ENCODE data around the gene MT2A.
"Not testable (repeated sequence)": the region's sequence is repeated elsewhere in the genome, so short reads cannot be mapped to it uniquely, and the experiment has no call there.

MT2A gene

DNA sequence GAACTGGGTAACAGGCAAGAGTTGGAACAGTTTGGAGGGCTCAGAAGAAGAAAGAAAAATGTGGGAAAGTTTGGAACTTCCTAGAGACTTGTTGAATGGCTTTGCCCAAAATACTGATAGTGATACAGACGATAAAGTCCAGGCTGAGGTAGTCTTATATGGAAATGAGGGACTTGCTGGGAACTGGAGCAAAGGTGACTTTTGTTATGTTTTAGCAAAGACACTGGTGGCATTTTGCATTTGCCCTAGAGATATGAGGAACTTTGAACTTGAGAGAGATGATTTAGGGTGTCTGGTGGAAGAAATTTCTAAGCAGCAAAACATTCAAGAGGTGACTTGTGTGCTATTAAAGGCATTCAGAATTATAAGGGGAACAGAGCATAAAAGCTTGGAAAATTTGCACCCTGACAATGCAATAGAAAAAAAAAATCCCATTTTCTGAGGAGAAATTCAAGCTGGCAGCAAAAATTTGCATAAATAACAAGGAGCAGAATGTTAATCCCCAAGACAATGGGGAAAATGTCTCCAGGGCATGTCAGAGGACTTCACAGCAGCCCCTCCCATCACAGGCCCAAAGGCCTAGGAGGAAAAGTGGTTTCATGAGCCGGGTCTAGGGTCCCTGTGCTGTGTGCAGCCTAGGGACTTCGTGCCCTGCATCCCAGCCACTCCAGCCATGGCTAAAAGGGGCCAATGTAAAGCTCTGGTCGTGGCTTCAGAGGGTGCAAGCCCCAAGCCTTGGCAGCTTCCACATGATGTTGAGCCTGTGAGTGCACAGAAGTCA is 13.5 kb downstream of the MT2A start:
- not testable (repeated sequence) for ATAC-seq

DNA sequence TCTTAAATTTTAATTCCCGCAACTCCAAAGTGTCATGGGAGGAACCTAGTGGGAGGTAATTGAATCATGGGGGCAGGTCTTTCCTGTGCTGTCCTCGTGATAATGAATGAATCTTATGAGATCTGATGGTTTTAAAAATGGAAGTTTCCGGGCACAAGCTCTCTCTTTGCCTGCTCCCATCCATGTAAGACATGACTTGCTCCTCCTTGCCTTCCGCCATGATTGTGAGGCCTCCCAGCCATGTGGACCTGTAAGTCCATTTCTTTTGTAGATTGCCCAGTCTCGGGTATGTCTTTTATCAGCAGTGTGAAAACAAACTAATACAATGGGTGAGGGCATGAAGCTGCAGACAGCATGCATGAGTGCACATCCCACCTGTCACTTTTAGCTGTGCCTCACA is 14.8 kb downstream of the MT2A start:
- not testable (repeated sequence) for ATAC-seq

DNA sequence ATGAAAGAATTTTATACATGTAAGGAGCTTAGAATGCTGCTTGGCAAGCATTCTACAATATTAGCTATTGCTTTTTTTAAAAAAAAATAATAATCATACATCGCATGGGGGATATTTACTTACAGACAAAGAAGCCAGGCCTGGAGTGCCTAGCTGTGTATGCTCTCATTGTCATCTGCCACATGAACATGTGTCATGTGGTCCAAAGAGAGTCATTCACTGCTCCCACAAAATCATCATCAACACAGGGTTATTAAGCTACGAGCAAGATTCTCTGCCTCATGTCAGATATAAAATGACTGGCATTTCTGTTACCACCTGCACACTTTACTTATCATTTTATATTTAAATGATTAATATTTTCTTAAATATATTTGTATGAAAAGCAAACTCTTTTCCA is 15.3 kb downstream of the MT2A start:
- no peak for ATAC-seq

DNA sequence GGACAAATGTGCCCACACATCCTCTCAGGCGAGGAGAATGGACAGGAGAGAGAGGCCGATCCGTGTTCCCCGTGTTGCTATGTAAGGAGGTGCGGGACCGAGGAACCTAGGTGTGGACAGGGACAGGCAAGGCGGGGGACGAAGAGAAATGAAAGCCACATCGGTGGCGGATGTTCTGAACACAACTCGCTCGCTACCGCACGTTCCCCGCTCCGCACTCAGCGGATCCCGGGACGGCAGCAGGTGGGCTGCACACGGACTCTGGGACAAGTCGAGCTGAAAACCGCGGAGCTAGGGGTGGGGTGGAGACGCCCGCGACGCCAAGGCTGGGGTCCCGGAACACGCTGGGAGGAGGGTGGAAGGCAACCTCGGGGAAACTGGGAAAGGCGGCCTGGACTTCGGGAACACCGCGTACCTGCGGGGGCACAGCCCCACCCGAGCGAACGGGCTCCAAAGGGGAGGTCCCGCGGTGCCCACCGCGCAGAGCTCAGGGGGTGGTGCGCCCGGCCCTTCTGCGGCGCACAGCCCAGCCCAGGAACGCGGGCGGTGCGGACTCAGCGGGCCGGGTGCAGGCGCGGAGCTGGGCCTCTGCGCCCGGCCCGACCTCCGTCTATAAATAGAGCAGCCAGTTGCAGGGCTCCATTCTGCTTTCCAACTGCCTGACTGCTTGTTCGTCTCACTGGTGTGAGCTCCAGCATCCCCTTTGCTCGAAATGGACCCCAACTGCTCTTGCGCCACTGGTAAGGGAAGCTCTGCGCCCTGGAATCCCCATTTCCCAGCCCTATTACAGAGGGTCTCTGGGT is 17.0 kb downstream of the MT2A start, which contains the start of gene MT1E:
Gene MT1E, plus strand, starts transcription at position 642 of the 803 bp plus-strand sequence. Its CDS starts 71 bp downstream, at position 713.
- ATAC-seq, result peak; percentile 96 to 98

DNA sequence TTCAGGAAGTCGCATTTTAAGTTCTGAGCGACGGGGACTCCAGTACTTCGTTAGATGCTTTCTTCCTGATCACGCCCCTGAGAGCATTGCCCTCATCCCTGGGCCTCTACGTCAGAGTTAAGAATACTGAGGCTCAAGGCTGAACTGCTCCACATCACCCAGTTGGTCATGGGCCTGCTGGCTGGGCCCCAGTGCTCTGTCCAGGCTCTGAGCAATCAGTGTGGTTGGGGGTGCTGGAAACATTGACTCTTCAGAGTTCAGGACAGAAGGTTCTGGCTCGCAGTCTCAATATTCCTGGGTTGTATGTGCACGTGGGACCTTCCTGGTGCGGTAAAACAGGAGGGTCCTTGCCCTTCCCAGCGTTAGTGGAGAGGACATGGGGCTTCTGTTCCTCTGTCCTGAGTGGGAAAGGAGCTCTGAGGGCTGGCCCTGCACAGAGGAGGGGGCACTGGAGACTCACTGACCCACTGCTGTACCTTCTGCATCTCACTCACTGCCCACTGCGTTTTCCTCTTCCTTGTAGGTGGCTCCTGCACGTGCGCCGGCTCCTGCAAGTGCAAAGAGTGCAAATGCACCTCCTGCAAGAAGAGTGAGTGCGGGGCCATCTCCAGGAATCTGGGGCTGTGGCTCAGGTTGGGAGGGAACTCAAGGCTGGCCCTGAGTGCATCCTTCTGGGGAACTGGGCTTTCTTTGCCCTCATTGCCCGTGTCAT is 17.7 kb downstream of the MT2A start:
- no peak for ATAC-seq

DNA sequence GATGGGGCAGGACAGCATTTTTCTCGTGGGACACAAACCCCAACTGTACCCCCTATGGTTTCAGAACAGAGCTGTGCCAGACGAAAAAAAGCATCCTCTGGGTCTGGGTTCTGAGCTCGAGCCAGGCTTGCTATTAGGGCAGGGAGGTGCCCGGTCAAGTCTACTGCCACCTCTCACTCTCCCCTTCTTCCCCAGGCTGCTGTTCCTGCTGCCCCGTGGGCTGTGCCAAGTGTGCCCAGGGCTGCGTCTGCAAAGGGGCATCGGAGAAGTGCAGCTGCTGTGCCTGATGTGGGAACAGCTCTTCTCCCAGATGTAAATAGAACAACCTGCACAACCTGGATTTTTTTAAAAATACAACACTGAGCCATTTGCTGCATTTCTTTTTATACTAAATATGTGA is 18.3 kb downstream of the MT2A start:
- ATAC-seq, result no peak

DNA sequence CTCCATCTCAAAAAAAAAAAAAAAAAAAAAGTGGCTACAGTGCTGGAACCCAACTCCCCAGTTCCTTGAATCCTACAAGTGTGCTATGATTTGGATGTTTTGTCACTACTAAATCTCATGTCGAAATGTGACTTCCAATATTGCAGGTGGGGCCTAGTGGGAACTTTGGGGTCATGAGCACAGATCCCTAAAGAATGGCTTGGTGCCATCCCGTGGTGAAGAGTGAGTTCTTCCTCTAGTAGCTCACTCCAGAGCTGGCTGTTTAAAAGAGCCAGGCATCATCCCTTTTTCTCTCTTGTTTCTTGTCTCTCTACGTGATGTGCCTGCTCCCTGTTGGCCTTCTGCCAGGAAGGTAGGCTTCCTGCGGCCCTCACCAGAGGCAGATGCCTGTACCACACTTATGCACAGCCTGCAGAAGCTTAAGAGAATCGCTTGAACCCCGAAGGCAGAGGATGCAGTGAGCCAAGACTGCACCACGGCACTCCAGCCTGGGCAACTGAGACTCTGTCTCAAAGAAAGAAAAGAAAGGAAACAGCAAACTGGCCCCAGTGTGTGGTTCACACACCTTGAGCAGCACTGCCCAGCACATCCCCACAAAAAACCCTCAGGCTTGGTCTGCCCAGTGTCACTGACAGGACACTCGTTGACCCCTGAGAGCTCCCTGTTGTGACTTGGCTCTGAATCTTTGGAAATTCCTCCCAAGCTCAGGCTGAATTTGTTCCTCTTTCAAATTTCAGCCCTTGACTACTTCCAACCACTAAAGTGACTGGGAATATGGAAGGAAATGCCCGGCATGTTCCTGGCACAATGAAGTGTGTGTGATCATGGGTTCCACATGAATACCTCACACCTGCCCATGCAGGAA is 20.3 kb downstream of the MT2A start:
- ATAC-seq, result no peak

DNA sequence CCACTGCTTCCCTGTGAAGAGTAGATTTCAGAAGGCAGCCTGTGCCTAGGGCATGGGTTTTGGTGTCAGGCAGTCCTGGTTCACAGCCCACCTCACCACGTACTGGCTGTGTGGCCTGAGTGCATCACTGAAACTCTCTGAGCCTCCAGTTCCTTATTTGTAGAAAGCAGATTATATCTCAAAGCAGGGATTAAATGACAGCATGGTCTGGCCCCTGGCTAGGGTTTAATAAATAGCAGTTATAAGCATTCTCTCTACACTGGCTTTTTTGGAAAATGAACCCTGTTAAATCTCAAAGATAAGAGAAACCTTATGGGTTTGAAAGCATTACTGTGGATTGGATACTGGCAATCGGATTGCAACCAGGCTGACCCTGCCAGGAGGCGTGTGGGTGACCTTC is 21.1 kb downstream of the MT2A start:
- no peak for ATAC-seq

DNA sequence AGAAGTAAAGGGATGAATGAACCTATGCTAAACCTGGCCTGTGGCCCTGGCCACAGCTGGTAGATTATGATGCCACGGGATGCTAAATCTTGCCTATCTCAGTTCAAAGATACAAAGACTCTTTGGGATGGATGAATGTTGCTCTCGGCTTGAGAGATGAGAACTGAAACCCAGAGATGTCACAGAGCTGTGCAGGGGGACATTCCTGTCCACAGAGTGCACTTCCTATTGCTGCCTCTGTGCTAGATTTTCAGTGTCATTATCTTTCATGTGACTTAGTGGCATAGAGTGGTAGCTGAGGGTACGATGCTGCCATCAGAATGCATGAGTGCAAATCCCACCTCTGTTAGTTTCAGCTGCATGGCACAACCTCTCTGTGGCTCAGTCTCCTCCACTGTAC is 21.8 kb downstream of the MT2A start:
- peak in 1 of 2 donors; percentile 41 for ATAC-seq

DNA sequence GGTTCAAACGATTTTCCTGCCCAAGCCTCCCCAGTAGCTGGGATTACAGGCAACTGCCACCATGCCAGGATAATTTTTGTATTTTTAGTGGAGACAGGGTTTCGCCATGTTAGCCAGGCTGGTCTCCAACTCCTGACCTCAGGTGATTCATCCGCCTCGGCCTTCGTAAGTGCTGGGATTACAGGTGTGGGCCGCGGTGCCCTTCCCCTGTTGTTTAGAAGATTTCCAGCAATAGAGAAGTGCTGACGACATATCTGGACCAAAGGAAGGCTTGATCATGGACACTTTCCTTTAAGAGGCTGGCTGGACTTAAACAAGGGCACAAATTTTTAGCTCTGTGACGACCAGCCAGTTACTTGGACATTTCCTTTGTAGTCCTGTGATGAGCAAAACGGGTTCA is 22.8 kb downstream of the MT2A start:
- no peak for ATAC-seq

DNA sequence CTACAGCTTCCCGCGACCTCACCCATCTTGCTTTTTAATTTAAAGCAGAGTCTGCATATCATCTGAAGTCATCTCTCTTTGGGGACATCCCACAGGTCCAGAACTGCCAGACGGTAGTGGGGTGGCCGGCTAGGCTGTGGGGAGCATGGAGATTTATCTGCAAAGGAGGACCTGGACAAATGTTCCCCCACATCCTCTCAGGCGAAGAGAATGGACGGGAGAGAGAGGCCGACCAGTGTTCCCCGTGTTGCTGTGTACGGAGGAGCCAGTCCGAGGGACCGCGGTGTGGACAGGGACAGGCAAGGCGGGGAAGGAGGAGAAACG is 23.4 kb downstream of the MT2A start:
- no peak for ATAC-seq

DNA sequence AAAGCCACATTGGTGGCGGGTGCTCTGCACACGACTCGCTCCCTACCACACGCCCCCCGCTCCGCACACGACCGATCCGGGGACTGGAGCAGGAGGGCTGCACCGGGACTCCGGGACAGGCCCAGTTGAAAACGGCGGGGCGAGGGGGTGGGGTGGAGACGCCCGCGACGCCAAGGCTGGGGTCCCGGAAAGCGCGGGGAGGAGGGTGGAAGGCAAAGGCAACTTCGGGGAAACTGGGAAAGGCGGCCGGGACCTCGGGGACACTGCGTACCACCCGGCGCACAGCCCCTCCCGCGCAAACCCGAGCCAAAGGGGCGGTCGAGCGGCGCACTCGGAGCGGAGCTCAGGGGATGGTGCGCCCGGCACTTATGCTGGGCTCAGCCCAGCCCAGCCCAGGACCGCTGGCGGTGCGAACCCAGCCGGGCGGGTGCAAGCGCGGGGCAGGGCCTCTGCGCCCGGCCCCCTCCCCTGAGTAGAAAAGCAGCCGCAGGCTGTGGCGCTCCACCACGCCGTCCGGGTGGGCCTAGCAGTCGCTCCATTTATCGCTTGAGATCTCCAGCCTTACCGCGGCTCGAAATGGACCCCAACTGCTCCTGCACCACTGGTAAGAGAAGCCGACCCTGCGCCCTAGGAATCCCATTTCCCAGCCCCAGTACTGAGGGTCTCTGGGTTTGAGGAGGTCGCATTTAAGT is 23.9 kb downstream of the MT2A start, which contains the start of gene MT1M:
Gene MT1M, plus strand, starts transcription at position 504 of the 692 bp plus-strand sequence. Its CDS starts 73 bp downstream, at position 577.
- peak in 1 of 2 donors; percentile 37 for ATAC-seq

DNA sequence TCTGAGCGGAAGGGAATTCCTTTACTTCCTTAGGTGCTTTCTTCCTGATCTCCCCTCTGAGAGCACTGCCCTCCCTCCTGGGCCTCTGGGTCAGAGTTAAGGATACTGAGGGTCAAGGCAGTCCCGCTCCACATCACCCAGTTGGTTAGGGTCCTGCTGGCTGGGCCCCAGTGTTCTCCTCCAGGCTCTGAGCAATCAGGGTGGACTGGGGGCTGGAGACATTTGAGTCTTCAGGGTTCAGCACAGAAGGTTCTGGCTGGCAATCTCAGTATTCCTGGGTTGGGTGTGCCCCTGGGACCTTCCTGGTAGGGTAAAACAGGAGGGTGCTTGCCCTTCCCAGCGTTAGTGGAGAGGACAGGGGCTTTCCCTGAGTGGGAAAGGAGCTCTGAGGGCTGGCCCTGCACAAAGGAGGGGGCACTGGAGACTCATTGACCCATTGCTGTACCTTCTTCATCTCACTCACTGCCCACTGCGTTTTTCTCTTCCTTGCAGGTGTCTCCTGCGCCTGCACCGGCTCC is 24.5 kb downstream of the MT2A start:
- ATAC-seq, result no peak

DNA sequence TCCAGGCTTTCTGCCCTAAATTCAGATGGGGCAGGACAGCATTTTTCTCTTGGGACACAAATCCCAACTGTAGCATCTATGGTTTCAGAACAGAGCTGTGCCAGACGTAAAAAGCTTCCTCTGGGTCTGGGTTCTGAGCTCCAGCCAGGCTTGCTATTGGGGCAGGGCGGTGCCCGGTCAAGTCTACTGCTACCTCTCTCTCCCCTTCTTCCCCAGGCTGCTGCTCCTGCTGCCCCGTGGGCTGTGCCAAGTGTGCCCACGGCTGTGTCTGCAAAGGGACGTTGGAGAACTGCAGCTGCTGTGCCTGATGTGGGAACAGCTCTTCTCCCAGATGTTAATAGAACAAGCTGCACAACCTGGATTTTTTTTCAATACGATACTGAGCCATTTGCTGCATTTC is 25.2 kb downstream of the MT2A start:
- ATAC-seq, result no peak

DNA sequence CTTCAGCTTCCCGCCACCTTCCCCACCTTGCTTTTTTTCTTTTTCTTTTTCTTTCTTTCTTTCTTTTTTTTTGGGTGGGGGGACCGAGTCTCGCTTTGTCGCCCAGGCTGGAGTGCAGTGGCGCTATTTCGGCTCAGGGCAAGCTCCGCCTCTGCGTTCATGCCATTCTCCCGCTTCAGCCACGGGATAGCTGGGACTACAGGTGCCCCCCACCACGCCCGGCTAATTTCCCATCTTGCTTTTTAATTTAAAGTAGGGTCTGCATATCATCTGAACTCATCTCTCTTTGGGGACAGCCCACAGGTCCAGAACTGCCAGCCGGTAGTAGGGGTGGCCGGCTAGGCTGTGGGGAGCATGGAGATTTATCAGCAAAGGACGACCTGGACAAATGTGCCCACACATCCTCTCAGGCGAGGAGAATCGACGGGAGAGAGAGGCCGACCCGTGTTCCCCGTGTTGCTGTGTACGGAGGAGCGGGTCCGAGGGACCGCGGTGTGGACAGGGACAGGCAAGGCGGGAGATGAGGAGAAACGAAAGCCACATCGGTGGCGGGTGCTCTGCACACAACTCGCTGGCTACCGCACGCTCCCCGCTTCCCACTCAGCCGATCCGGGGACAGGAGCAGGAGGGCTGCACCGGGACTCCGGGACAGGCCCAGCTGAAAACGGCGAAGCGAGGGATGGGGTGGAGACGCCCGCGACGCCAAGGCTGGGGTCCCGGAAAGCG is 26.5 kb downstream of the MT2A start:
- no peak for ATAC-seq

DNA sequence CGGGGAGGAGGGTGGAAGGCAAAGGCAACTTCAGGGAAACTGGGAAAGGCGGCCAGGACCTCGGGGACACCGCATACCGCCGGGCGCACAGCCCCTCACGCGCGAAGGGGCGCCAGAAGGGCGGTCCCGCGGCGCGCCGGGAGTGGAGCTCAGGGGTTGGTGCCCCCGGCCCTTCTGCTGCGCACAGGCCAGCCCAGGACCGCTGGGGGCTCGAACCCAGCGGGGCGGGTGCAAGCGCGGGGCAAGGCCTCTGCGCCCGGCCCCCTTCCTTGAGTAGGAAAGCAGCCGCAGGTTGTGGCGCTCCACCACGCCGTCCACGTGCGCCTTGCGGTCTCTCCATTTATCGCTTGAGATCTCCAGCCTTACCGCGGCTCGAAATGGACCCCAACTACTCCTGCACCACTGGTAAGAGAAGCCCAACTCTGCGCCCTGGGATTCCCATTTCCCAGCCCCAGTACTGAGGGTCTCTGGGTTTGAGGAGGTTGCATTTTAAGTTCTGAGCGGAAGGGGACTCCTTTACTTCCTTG is 27.1 kb downstream of the MT2A start:
- ATAC-seq, result no peak

DNA sequence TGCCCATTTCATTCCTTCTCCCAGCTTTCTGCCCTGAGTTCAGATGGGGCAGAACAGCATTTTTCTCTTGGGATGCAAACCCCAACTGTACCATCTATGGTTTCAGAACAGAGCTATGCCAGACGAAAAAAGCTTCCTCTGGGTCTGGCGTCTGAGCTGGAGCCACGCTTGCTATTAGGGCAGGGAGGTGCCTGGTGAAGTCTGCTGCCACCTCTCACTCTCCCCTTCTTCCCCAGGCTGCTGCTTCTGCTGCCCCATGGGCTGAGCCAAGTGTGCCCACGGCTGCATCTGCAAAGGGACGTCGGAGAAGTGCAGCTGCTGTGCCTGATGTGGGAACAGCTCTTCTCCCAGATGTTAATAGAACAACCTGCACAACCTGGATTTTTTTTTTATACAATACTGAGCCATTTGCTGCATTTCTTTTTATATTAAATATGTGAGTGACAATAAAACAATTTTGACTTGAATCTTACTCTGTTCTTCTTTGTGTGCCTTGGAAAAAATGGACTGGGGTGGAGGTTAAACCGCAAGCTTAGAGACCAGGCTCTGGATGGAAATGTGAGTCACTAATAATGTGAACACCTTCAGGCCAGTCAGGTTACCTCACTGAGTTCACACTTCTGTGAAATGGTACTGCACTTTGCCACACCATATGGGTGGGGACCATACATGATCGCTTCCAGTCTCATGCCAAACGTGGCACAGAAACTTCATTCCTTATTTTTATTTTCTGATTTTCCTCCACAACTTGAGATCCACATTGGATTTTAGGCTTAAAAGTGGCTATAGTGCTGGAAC is 28.4 kb downstream of the MT2A start:
- ATAC-seq, result no peak

DNA sequence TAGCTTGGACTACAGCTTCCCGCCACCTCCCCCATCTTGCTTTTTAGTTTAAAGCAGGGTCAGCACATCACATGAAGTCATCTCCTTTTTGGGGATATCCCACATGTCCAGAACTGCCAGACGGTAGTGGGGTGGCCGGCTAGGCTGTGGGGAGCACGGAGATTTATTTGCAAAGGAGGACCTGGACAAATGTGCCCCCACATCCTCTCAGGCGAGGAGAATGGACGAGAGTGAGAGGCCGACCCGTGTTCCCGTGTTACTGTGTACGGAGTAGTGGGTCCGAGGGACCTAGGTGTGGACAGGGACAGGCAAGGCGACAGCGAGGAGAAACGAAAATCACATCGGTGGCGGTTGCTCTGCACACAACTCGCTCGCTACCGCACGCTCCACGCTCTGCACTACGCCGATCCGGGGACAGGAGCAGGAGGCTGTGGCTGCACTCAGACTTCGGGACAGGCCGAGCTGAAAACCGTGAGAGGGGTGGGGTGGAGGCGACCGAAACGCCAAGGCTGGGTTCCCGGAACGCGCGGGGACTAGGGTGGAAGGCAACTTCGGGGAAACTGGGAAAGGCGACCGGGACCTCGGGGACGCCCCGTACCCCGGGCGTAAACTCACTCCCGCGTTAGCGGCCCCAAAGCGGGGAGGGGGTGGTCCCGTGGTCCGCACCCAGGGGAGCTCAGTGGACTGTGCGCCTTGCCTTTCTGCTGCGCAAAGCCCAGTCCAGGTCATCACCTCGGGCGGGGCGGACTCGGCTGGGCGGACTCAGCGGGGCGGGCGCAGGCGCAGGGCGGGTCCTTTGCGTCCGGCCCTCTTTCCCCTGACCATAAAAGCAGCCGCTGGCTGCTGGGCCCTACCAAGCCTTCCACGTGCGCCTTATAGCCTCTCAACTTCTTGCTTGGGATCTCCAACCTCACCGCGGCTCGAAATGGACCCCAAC is 29.7 kb downstream of the MT2A start, which contains the start of gene MT1A:
Gene MT1A, plus strand, starts transcription at position 853 of the 937 bp plus-strand sequence. Its CDS starts 73 bp downstream, at position 926.
- ATAC-seq, result no peak

All from activated CD4-positive, CD25-positive, alpha-beta regulatory T cell treated with anti-CD3 and anti-CD28 coated beads, Interleukin-2, amount 50 U/mL, for 24 hours (primary cell).